ENCODE results near the gene FAM227A.
"Not testable (repeated sequence)": the region's sequence is repeated elsewhere in the genome, so short reads cannot be mapped to it uniquely, and the experiment has no call there.

The FAM227A gene

GRCh38 chr22:38657045-38657909 is 1.1 kb upstream of the FAM227A start:
- TF ChIP-seq CTCF (conservative IDR thresholded peaks at IDR 0.05; ENCODE audit: low read depth, low read length): no peak
- DNase-seq (ENCODE audit: low read depth): peak; percentile 29
- peak overlapping the region; percentile 76 for H3K4me3 ChIP-seq (ENCODE audit: low read depth, low read length)

GRCh38 chr22:38655519-38656255 is 505 bp downstream of the FAM227A start:
- DNase-seq (ENCODE audit: low read depth): peak; percentile 32
- TF ChIP-seq CTCF (conservative IDR thresholded peaks at IDR 0.05; ENCODE audit: low read depth, low read length): no peak
- H3K4me3 ChIP-seq (ENCODE audit: low read depth, low read length): peak overlapping the region; percentile 76

GRCh38 chr22:38653741-38654140 is 2.5 kb downstream of the FAM227A start:
- TF ChIP-seq CTCF (conservative IDR thresholded peaks at IDR 0.05; ENCODE audit: low read depth, low read length): no peak
- DNase-seq (ENCODE audit: low read depth): no peak
- H3K4me3 ChIP-seq (ENCODE audit: low read depth, low read length): no peak overlapping the region

- no peak for TF ChIP-seq CTCF (conservative IDR thresholded peaks at IDR 0.05; ENCODE audit: low read depth, low read length)
- peak; percentile 1 for DNase-seq (ENCODE audit: low read depth)
- H3K4me3 ChIP-seq (ENCODE audit: low read depth, low read length): no peak overlapping the region
Measured at GRCh38 chr22:38652859-38653258, 3.3 kb downstream of the FAM227A start.

GRCh38 chr22:38649841-38650522 is 6.2 kb downstream of the FAM227A start:
- no peak overlapping the region for H3K4me3 ChIP-seq (ENCODE audit: low read depth, low read length)
- no peak for DNase-seq (ENCODE audit: low read depth)
- TF ChIP-seq CTCF (conservative IDR thresholded peaks at IDR 0.05; ENCODE audit: low read depth, low read length): no peak

GRCh38 chr22:38645430-38645829 is 10.8 kb downstream of the FAM227A start:
- no peak for TF ChIP-seq CTCF (conservative IDR thresholded peaks at IDR 0.05; ENCODE audit: low read depth, low read length)
- H3K4me3 ChIP-seq (ENCODE audit: low read depth, low read length): no peak overlapping the region
- no peak for DNase-seq (ENCODE audit: low read depth)

GRCh38 chr22:38644245-38644644 is 11.9 kb downstream of the FAM227A start:
- H3K4me3 ChIP-seq (ENCODE audit: low read depth, low read length); DNase-seq (ENCODE audit: low read depth): not testable (repeated sequence)
